ENCODE results near the gene KIF2C.
"Not testable (repeated sequence)": the region's sequence is repeated elsewhere in the genome, so short reads cannot be mapped to it uniquely, and the experiment has no call there.

Gene KIF2C

DNA sequence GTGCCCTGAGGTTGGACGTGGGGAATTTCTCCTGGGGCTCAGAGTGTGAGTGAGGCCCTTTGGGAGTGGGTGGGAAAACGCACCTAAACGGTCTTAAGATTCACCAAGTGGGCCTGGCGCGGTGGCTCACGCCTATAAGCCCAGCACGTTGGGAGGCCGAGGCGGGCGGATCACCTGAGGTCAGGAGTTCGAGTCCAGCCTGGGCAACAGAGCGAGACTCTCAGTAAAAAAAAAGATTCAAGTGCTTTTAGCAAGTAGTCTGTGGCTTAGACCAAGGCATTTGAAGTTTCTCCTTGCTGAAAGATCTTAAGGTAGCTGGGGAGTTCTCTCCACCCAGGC lies 37.1 kb downstream of the KIF2C start:
- DNase-seq: no peak

DNA sequence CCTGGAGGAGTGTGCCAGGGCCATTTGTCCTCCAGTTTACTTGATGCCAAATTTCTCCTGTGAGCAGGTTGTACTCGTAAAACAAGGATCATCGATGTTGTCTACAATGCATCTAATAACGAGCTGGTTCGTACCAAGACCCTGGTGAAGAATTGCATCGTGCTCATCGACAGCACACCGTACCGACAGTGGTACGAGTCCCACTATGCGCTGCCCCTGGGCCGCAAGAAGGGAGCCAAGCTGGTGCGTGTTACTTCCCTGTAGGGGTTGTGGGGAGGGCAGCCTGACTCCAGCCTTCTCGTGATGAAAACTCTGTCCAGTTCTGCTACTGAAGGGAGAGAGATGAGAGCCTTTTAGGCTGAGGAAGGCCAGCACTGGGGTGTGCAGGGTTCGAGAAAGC lies 37.9 kb downstream of the KIF2C start:
- no peak for DNase-seq

DNA sequence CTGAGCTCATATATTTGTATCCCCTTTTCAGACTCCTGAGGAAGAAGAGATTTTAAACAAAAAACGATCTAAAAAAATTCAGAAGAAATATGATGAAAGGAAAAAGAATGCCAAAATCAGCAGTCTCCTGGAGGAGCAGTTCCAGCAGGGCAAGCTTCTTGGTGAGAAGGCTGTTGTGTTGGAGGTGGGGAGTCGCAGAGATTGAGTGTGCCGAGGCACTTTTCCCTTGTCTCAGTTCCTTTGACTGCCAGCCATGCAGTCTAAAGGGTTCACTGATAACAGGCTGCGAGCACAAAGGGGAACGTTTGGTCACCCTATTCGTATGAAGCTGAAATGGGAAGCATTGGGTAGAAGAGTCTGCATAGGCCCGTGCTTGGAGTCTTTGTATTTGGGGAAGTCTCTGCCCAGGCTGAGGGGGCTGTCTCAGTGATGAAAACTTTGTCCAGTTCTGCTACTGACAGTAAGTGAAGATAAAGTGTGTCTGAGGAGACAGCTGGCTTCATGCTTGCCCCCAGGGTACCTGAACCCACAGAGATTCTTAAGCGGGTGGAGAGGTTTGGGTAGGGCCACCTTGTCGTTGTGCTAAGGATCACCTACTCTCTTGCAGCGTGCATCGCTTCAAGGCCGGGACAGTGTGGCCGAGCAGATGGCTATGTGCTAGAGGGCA lies 38.5 kb downstream of the KIF2C start:
- DNase-seq: no peak

DNA sequence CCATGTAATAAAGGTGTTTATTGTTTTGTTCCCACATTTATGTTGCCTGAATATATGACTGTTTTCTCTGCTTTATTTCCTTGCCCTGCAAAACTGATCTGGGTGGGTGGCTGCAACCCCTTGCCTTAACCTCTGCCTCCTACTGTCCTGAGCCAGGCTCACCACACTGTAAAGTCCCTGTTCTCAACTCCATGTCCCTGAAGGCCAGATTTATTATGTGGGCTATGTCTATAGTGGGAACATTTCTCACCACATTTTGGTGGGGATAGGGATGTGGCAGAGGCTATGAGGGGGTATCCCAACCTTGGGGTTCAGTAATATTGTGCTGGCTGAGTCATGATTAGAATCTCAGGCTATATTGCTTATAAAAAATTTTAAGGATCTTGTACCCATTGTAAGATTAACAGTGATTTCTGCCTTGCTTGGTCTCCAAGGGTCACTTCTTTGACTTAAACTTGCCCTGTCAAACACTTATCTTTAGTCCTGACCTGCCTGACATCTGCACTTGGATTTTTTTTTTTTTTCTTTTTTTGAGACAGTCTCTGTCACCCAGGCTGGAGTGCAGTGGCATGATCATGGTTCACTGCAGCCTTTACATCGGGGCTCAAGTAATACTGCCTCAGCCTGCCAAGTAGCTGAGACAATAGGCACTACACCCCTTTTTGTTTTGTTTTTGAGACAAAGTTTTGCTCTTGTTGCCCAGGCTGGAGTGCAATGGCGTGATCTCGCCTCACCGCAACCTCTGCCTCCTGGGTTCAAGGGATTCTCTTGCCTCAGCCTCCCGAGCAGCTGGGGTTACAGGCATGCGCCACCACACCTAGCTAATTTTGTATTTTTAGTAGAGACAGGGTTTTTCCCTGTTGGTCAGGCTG lies 39.3 kb downstream of the KIF2C start:
- DNase-seq: no peak

DNA sequence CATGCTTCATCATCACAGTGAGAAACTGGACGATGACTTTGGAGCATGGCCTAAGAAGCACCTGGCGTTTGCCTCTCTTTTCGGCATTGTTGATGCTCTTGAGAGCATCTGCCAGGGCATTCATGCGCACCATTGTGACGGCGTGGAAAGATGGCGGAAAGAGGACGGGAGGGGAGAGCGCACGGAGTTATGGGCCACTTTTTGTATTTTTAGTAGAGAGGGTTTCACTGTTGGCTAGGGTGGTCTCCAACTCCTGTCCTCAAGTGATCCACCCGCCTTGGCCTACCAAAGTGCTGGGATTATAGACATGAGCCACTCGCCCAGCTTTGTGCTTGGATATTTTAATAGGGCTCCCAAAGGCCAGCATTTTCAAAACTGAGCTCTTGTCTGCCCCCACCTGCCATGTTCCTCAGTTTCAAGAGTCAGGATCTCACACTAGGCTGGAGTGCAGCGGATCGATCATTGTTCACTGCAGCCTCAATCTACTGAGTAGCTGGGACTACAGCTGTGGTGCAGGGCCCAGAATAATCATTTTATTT lies 41.0 kb downstream of the KIF2C start:
- DNase-seq: no peak

DNA sequence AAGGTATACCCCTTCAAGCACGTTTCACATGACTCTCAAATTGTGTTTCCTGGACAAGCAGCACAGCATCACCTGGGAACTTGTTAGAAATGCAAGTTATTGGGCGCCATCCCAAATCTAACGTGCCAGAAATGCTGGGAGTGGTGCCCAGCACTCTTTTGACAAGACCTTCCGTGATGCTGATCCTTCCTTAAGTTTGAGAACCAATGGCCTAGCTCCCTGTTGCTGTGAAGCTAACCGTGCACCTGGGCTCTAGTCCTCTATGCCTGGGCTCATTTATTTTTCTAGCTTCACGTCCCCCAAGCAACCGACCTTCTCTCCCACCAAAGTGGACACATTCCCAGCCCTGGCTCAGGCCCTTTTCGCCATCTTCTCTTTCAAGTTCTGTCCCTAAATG lies 44.1 kb downstream of the KIF2C start:
- no peak for DNase-seq

DNA sequence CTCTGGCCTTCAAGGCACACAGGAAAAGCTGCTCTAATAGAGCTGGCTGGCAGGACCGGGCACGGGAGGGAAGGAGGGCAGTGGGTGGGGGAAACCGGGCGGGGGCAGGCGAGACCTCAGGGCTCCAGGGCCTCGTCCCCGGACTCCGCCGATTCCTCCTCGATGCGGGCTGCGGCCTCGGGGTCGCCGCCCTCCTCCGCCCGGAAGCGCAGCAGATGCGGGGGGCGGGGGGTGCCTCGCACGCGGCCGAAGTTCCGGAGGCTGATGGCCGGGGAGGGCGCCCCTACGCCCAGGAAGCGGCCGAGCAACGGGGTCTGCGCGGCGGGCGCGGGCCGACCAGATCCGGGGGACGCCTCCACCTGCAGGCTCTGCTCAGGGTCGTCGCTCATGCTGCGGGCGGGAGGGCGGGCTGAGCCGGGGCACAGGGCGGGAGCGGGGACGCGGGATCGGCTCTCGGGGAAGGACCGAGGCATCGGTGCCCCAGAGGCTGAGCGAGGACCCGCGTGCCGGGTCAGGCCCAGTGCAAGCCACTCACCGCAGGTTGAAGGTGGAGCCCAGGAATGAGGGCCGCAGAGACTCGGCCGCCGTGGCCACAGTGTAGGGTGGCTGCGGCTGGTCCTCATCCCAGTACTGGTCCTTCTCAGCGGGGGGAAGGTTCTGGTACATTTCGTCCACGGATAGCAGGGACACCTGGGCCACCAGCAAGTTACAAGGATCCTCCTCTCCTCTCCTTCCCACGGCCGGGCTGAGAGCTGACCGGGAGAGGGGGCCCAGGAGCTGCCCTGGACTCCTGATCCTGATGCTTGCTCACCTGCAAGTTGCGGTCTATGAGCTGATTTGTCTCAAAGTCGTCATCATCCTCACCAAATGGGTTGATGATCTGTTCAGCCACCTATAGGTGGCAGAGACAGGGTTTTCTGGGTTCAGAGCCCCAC lies 44.7 kb downstream of the KIF2C start:
- no peak for DNase-seq

DNA sequence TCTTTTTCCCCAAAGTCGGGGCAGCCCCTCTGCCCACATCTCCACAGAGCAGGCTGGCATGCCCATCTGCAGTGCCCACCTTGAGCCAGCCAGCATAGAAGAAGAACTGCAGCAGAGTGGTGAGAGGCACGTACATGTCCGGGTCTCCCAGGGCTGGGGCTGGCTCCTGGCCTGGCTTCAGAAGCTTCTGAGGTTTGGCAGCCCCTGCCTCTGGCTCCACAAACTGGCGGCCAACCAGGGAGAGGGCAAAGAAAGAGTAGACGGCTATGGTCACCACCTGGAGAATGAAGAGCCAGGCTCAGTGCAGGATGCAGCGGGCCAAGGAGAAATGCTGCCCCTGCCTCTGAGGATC lies 45.4 kb downstream of the KIF2C start:
- DNase-seq: no peak

DNA sequence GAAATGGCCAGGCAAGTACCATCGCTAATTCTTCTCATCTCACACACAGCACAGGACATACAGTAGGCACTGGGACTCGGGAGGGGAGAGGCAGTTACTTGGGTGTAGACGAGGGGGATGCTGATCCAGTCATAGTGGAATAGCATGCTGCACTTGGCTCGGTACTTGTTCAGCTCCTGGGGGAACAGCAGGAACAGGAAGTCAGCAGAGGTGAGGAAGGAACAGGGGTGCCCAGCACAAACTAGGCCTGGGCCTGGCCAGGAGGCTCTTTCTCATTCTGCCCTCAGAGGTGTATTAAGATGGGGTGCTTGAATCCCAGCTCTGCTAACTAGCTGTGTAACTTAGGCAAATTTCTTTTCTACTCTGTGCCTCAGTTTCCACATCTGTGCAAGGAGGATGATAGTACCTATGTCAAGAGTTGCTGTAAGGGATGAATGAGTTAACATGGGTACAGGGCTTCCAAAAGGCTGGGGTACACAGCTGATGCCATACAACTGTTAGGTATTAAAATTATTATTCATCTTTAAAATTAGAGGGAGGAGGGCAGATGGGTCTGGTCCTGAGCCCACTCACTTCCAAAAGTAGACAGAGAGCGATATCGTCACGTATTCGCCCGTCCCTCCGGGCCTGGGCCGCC lies 46.0 kb downstream of the KIF2C start:
- no peak for DNase-seq

DNA sequence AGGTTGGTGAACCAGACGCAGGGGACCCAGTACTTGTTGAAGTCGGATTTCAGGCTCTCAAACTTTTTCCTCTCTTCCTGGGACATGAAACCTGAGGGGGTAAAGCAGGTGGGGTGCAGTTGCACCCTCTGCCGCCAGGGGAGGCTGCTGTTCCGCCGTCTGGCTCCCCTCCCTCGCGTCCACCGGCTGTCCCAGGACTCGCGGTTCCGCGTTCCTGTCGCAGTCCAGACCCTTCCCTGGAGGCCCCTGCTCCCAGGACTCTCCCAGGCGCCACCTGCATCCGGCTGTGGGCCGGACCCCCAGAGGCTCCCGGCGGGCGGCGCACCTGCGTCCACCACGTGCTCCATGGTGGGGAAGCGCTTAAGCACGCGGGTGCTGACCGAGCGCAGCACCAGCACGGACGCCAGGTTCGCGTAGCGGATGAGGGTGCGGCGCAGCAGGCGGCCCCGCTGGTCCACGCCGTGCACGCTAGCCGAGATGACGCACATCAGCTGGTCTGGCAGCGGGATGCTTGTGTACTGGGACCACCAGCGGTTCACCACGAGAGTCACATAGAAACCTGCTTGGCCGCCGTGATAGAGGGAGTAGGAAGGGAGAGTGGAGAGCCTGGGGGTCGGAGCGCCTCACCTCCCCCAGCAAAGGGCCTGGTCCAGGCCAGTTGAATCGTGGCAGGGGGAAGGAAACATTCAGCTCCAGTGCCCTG lies 46.7 kb downstream of the KIF2C start:
- peak in 1 of 2 experiments; percentile 18 for DNase-seq

DNA sequence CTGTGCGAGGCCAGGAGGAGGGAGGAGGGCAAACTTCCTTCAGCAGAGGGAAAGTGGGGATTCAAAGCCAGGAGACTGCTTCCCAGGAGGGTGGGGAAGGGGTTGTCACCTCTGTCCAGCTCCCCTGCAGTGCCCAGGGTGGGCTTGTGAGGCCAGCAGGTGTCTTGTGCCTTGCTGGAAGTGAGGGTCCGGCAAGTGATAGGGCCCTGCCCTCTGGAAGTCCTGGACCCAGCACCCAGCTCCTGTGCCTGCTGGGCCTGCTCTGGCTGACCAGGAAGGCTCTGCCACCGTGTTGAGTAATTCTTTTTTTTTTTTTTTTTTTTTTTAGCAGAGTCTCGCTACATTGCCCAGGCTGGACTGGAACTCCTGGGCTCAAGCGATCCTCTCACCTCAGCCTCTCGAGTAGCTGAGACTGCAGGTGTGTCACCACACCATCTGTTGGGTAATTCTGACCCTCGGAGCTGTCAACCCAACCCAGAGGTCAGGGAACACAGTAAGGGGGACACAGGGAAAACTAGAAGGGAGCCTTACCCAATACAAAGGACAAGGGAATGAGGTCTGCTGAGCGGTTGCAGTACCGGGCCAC lies 47.3 kb downstream of the KIF2C start:
- DNase-seq: no peak

DNA sequence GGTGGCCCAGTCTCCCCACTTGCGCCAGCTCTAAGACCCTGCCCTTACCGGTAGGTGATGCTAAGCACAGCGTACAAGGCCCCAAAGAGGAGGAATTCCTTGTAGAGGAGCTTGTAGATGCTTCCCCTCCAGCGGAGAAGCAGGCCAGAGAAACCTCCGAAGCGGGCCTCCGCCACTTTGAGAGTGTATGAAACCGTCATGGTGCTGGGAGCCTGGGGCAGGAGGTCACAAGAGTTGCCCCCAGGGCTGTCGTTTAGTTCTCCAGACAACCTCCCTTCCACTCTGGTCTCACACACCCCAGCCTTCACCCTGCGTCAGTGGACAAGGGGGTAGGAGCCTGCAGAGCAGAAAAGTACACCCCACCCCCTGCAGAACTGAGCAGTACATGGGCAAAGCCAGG lies 47.9 kb downstream of the KIF2C start:
- DNase-seq: no peak

DNA sequence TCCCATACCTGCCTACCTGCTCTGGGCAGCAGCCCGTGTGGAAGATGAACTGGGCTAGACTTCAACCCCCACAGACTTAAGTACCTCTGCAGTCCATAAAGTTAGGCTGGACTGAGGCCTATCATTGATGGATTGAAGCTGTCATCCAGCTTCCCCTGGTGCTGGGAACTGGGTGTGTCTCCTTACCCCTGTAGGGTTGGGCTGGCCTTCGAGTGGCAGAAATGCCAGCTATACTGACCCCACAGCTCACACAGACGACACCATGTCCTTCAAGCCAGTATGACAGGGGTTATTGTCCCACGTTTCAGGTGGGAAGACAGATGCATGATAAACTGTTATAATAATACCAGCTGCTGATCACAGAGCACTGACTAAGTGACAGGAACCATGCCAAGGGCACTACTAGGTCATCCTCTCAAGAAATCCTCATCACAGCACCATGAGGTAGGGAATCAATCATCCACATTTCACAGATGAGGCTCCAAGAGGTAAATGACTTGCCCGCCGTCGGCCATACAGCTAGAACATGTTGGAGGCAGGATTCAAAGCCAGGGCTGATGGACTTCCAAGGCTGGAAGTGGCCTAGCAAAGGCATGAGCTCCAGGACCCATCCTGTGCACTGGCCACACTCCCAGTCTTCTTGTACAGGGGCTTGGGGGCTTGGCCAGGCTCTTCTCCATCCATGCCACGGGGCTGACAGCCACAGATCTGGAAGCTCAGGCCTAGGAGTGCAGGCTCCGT lies 48.7 kb downstream of the KIF2C start, which contains the start of gene BEST4:
Gene BEST4, minus strand, starts transcription at position 51 of the 741 bp plus-strand sequence. CDS start 465 bp downstream, outside the sequence.
- no peak for DNase-seq

DNA sequence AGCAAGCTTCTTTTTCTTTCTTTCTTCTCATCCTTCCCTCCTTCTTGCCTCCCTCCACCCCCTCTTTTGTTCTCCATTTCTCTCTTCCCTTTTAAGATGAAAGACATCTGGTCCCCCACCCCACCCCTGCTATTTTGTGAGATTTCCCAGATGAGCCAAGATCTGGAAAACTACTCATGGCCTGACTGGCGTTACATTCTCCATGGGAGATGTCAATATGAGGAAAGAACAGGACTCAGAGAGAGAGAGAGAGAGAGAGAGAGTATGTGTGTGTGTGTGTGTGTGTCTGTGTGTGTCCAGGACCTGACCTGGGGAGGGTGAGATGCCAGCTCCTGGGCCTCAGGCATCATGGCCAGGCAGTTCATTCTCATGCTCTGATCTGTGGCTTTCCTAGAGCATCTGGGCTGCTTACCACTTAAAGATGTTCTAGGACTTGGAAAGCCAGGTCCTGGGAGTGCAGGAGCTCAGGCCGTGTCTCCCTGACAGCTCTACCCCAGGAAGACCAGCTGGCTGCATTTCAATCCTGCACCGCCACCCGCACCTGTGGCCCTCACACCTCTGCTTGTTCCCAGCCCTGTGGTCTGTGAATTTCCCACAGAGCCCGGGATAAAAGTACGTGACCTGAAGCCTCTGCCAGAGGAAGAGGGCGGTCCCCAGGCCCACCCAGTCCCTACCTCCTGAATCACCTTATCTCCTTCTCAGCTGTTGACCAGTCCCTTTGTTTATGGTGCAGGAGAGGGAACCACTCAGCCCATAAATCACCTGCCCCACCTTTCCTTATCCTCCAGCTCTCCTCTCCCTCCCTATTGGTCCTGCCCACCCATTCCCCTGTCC lies 51.5 kb downstream of the KIF2C start:
- DNase-seq: no peak

DNA sequence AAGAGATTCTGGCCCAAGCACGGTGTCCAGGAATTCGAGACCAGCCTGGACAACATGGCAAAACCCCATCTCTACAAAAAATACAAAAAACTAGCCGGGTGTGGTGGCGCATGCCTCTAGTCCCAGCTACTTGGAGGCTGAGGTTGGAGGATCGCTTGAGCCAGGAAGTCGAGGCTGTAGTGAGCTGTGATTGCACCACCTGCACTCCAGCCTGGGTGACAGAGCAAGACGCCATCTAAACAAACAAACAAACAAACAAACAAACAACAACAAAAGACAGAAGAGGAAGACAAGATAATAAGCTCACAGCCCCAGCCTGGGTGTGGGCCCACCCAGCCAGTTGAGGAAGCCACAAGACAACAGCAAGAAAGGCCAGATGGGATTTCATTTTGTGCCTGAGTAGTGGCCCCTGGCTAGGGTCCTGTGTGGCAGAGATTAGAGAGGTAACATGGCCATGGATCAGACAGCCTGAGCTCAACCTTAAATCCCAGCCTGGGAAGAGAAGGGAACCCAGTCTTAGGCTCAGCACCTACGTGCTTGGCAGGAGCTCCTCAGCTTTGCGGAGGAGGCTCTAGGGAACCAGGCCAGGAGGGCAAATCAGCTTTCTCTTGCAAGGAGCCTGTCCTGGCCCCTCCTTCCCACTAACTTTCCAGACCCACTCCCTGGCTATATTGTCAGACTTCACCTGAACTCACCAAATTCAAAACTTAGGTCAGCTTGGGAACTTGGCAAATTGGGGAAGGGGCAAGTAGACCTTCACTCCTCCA lies 53.3 kb downstream of the KIF2C start:
- no peak for DNase-seq

DNA sequence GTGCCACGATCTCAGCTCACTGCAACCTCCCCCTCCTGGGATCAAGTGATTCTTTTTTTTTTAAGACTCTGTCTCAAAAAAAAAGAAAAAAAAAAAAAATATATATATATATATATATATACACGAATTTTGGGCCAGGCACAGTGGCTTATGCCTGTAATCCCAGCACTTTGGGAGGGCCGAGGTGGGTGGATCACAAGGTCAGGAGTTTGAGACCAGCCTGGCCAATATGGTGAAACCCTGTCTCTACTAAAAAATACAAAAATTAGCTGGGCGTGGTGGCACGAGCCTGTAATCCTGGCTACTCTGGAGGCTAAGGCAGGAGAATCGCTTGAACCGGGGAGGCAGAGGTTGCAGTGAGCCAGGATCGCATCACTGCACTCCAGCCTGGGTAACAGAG lies 58.2 kb downstream of the KIF2C start:
- not testable (repeated sequence) for DNase-seq

DNA sequence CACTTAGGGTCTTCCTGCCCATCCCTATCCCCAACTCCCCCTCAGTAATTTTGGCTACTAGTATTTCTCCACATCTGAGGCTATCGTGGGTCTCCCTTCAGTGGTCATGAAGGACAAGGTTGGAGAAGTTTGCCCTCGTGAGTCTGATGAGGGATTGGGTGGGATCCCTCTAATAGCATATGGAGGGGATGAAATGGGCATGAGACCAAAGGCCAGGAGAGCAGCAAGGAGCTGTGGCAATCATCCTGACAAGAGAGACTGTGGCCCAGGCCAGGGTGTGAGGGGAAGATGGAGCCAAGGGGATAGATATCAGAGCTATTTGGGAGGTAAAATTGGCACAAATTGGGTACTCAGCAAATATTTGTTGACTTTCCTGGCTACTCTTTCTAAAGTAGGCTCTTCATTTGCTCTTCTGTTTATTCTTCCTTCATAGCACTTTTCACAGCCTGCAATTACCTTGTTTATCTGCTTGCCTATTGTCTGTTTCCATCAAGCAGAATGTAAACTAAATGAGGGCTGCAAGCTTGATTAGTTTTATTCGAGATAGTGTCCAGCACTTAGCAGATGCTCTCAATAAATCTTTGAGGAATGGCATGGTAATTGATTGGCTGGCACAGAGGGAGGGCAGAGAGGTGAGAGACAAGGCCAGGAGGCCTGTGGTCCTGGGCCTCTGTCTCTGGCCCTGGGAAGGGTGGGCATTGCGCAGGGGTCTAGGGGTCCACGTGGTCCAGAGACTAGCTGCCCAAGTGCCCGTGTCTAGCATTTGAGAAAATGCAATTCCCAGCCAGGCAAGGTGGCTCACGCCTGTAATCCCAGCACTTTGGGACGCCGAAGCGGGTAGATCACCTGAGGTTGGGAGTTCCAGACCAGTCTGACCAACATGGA lies 59.1 kb downstream of the KIF2C start:
- DNase-seq: no peak
